NB4 (cell line): ENCODE results near the gene BICD1.

Experiments used
- DNase-seq: peaks from one replicate; pipeline ENCODE4 v3.0.0; 2010; ENCODE audit warnings: low read depth
- H3K4me3 ChIP-seq: one replicate; pipeline ENCODE4 v1.5.1; 2011; ENCODE audit warnings: mild to moderate bottlenecking, low read depth, low read length, moderate library complexity
- CTCF ChIP-seq: IDR thresholded peaks from one replicate; pipeline ENCODE4 v1.5.1; 2012; ENCODE audit warnings: low read depth, low read length
- MAX ChIP-seq: IDR thresholded peaks from 2 replicates; pipeline ENCODE4 v1.6.1; 2011; ENCODE audit warnings: low read depth, low read length
- MYC ChIP-seq: IDR thresholded peaks from 2 replicates; pipeline ENCODE4 v1.6.1; 2011; ENCODE audit warnings: low read depth, low read length
- POLR2A ChIP-seq: IDR thresholded peaks from 2 replicates; pipeline ENCODE4 v1.6.1; 2011; ENCODE audit warnings: mild to moderate bottlenecking; ENCODE audit not compliant: insufficient read length; ENCODE audit errors: extremely low read depth

Gene BICD1

GRCh38 chr12:32118806-32119205 is 12.2 kb downstream of the BICD1 start:
- TF ChIP-seq MYC, result no peak
- no peak for TF ChIP-seq MAX
- no peak for TF ChIP-seq POLR2A
- TF ChIP-seq CTCF, result no peak
- no peak for DNase-seq
- H3K4me3 ChIP-seq, result no peak overlapping the region

GRCh38 chr12:32120419-32120818 is 13.8 kb downstream of the BICD1 start:
- TF ChIP-seq MAX, result no peak
- no peak for DNase-seq

GRCh38 chr12:32124637-32125036 is 18.0 kb downstream of the BICD1 start:
- H3K4me3 ChIP-seq, result no peak overlapping the region
- DNase-seq, result no peak
- TF ChIP-seq MYC (no peak), MAX (no peak), POLR2A (no peak), CTCF (no peak)

More at GRCh38 chr12:32120419-32120818, 13.8 kb downstream of the BICD1 start:
- H3K4me3 ChIP-seq, result no peak overlapping the region

GRCh38 chr12:32125455-32126084 is 18.9 kb downstream of the BICD1 start:
- TF ChIP-seq CTCF (no peak), MYC (no peak), MAX (no peak), POLR2A (no peak)
- no peak overlapping the region for H3K4me3 ChIP-seq
- DNase-seq, result no peak

GRCh38 chr12:32126720-32127119 is 20.1 kb downstream of the BICD1 start:
- no peak for DNase-seq

GRCh38 chr12:32131666-32132065 is 25.0 kb downstream of the BICD1 start:
- DNase-seq, result no peak
- TF ChIP-seq MYC (no peak), MAX (no peak), POLR2A (no peak), CTCF (no peak)
- H3K4me3 ChIP-seq, result no peak overlapping the region

More at GRCh38 chr12:32126720-32127119, 20.1 kb downstream of the BICD1 start:
- H3K4me3 ChIP-seq, result no peak overlapping the region
- TF ChIP-seq MYC (no peak), MAX (no peak), POLR2A (no peak), CTCF (no peak)
